D721Med (cell line): Measurements from ENCODE around the gene TPP2.

Experiments
- DNase-seq: peaks from one replicate; pipeline ENCODE4 v3.0.0; 2011; ENCODE audit warnings: low spot score; ENCODE audit not compliant: insufficient read length
- FAIRE-seq: peaks from 2 replicates; lab custom pipeline; 2011; peaks lifted over from hg19 to GRCh38; lab: Jason Lieb, UNC
- CTCF ChIP-seq: IDR thresholded peaks from 2 replicates; pipeline ENCODE4 v1.5.1; 2012; ENCODE audit warnings: mild to moderate bottlenecking, control low read depth; ENCODE audit not compliant: insufficient read depth; ENCODE audit errors: missing control alignments

The TPP2 gene

DNA sequence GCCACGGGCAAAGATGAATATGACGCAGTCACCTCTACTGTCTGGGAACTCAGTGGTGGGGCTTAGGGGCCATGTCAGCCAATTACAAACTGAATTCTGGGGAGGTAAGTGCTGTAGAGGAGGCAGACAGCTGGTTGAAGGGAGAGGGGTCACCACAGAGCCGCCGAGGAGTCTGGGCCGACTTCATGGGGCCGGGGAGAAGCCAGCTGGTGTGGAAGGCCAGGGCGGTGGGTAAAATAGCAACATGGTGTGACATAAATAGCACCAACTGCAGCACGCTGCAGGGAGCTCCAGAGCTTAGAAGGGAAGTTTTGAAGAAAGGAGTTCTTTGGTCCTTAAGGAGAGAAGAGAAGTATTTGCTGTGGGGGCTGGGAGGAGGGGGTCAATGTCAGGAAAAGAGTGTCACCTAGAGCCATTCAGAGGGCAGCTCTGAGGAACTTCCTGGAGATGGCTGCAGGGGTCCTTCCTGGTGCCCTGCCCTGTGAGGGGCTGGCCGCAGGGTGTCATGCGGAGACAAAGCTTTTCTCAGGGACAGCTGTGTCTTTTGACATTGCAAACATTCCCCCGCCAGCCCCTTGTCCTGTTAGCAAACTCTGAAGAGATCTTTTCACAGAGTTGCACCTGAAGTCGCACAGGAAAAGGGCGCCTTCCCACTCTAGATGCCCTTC is 91.7 kb downstream of the TPP2 start:
- TF ChIP-seq CTCF: no peak
- FAIRE-seq (no peak), DNase-seq (no peak)

DNA sequence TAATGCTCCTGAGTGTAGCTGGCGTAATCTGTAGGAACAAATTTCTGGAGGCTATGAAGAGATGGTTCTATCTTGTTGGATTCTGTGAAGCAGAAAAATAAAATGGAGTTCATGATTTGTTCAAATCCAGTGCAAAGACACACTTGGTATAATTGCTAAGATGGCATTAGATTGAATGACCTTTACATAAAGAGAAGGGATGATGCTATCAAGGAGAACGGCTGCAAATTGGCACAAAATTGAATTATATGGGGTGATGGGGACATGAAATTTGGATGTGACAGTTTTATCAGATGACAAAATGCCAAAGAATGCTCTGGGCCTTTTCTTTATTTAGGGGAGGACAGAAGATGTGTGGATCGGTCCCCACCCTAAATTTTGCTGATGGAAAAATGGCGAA is 94.1 kb downstream of the TPP2 start:
- DNase-seq (no peak), FAIRE-seq (no peak)
- TF ChIP-seq CTCF: no peak

DNA sequence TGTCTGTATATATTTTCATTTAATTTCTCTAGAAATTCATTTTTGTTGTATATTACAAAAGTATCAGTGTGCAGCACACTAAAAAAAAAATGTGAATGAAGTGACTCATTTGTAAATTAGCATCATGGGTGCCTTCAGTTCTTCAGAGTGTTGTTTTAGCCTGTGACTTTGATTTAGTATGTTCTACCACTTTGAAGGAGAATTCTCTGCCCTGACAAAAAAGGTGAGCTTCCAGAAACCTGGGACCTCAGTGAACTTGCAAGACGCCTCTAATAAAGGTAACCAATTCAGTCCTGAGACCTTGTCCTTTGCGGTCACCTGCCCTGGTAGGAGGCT is 95.7 kb downstream of the TPP2 start:
- FAIRE-seq: no peak
- TF ChIP-seq CTCF: no peak
- DNase-seq: no peak

GRCh38 chr13:102693250-102693649 is 96.5 kb downstream of the TPP2 start:
- FAIRE-seq (no peak), DNase-seq (no peak)
- no peak for TF ChIP-seq CTCF

DNA sequence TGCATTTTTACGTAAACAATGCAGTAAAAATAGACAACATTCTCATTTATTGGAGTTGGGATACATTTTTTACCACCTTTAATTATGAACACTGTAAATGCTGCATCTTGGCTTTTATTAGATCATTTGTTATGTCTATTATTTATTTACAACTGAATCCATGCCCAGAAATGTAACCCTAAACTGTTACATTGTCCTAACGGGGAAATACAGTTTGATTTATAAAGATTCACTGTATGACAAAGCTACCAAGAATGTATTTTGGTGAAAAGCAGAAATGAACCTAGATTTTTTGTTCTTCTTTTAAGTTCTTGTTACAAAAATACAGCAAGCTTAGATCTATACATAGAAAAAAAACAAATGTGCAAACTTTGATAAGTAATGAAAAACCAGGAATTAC is 97.0 kb downstream of the TPP2 start:
- DNase-seq: no peak
- no peak for TF ChIP-seq CTCF
- FAIRE-seq: no peak

DNA sequence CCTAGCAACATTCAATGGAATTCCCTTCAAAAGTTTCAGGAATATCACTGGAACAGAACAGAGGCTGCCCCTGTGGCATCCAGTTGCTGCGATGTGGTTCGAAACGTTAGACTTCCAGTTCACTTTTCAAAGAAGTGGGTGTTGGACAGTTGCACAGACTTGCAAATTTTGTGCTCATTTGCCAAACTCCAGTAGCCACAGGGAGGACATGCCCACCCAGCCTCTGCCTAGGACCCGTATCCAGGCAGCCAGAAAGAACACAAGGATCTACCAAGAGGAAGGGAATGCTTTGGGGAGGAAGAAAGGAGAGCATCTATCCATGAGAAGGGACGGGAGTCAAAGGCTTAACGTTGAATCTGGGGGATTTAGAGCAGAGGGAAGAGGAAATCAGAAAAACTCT is 98.2 kb downstream of the TPP2 start, which contains the start of gene METTL21C:
Gene METTL21C, minus strand, starts transcription at position 108 of the 400 bp plus-strand sequence. CDS start 546 bp downstream, outside the sequence.
- DNase-seq: no peak
- no peak for FAIRE-seq
- no peak for TF ChIP-seq CTCF

GRCh38 chr13:102696465-102696864 is 99.7 kb downstream of the TPP2 start:
- no peak for DNase-seq
- TF ChIP-seq CTCF: no peak
- FAIRE-seq: no peak
